IPS-15b (cell line): ENCODE measurements around the gene SAMD8.
"Not testable (repeated sequence)": the region's sequence is repeated elsewhere in the genome, so short reads cannot be mapped to it uniquely, and the experiment has no call there.

Experiments used
- H3K27me3 ChIP-seq: one replicate; pipeline ENCODE4 v1.6.1; 2013; ENCODE audit warnings: low read length; ENCODE audit not compliant: control insufficient read depth, insufficient read depth
- H3K36me3 ChIP-seq: one replicate; pipeline ENCODE4 v1.6.1; 2013; ENCODE audit warnings: low read length; ENCODE audit not compliant: control insufficient read depth, insufficient read depth
- H3K4me1 ChIP-seq: one replicate; pipeline ENCODE4 v1.6.1; 2013; ENCODE audit warnings: mild to moderate bottlenecking, low read length; ENCODE audit not compliant: control insufficient read depth, insufficient read depth
- H3K4me3 ChIP-seq: one replicate; pipeline ENCODE4 v1.5.1; 2013; ENCODE audit warnings: low read depth, low read length
- H3K9ac ChIP-seq: one replicate; pipeline ENCODE4 v1.6.1; 2013; ENCODE audit warnings: low read depth, mild to moderate bottlenecking, low read length
- H3K9me3 ChIP-seq: one replicate; pipeline ENCODE4 v1.6.1; 2013; ENCODE audit warnings: mild to moderate bottlenecking, low read length; ENCODE audit not compliant: control insufficient read depth, insufficient read depth

The SAMD8 gene

DNA sequence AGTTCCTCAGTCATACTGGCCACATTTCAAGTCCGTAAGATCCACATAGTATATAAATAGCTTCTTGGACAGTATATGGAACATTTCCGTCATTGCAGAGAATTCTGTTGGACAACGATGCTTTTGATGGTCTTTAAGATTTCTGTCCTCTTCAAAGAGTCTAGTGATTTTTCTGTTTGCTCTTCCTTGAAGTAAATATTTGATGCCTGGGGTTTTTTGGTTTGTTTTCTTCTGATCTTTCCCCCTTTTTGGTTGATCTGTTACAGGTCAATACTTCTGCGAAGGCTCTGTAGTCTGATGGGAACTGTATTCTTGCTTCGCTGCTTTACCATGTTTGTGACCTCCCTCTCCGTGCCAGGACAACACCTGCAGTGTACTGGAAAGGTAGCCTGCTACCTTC is 56.8 kb downstream of the SAMD8 start:
- Histone ChIP-seq H3K4me3 (no peak overlapping the region), H3K9ac (no peak overlapping the region), H3K36me3 (no peaks in the 10 kb centered on the region), H3K4me1 (peaks cover 6% of the 10 kb centered on the region), H3K9me3 (no peaks in the 10 kb centered on the region), H3K27me3 (no peaks in the 10 kb centered on the region)

- Histone ChIP-seq H3K4me3 (no peak overlapping the region), H3K36me3 (no peaks in the 10 kb centered on the region), H3K9ac (no peak overlapping the region), H3K9me3 (no peaks in the 10 kb centered on the region), H3K27me3 (no peaks in the 10 kb centered on the region), H3K4me1 (peaks cover 6% of the 10 kb centered on the region)
Measured at GRCh38 chr10:75170215-75170614, 58.8 kb downstream of the SAMD8 start.

- H3K36me3 ChIP-seq, result no peaks in the 10 kb centered on the region
- no peak overlapping the region for H3K4me3 ChIP-seq
- H3K9ac ChIP-seq, result no peak overlapping the region
- no peaks in the 10 kb centered on the region for H3K27me3 ChIP-seq
- H3K9me3 ChIP-seq, result no peaks in the 10 kb centered on the region
- H3K4me1 ChIP-seq, result peaks cover 2% of the 10 kb centered on the region
Measured at GRCh38 chr10:75175046-75175445, 63.6 kb downstream of the SAMD8 start.

DNA sequence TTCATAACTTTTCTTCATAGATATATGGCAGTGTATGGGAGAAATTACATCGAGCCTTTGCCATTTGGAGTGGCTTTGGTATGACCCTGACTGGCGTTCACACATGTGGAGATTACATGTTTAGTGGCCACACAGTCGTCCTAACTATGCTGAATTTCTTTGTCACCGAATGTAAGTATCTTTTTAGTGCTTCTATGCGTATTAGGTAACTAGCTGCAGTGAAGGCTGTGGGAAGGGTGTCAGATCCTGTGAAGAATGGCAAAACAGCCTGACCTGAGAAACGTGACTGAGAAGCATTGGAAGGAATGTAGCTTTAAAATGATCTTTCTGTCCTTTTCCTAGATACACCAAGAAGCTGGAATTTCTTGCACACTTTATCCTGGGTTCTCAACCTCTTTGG is 64.6 kb downstream of the SAMD8 start:
- Histone ChIP-seq H3K9ac (no peak overlapping the region), H3K9me3 (no peaks in the 10 kb centered on the region), H3K4me3 (no peak overlapping the region), H3K27me3 (no peaks in the 10 kb centered on the region), H3K4me1 (no peaks in the 10 kb centered on the region), H3K36me3 (no peaks in the 10 kb centered on the region)

DNA sequence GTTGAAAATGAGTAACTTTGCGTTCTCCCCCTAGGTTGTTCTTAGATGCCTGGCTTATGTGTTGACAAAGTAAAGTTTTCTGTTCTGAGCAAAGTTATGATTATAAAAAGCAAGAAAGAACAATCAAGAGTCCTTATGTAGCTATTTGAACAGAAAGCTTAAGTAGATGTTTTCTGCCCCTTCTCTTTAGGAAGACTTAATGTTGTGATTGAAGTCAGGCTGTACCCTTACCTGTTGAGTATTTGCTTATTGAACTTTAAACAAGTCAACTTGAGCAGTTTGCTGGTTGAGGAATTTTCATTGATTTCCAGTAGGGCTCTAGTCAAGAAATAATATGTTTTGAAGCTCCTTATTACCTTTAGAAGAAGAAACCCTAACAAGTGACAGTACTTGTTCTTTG is 65.3 kb downstream of the SAMD8 start:
- Histone ChIP-seq H3K4me3 (no peak overlapping the region), H3K9ac (no peak overlapping the region), H3K27me3 (no peaks in the 10 kb centered on the region), H3K4me1 (no peaks in the 10 kb centered on the region), H3K36me3 (no peaks in the 10 kb centered on the region), H3K9me3 (no peaks in the 10 kb centered on the region)

DNA sequence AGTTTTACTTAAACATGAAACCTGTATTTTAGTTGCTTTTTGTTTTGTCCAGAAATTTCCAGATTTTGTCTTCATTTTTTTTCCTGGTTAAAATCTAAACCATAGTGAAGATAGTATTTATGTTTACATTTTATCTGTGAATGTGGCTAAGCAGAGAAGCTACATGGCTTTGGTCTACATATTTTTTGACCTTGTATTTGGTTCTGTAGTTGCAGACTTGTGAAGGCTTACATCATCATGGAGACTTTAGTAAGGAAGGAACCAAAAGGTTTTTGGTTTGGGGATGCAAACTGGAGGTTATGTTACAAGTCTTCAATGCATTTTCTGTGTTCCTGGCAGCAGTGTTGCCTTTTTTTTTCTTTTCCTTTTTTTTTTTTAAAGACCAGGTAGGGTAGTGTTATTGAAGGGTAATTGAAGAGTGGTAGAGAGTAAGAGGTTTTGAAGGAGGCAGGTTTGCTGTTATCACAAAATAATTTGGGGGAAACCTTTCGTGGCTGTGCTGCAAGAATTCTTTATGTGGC is 68.3 kb downstream of the SAMD8 start:
- Histone ChIP-seq H3K36me3 (no peaks in the 10 kb centered on the region), H3K9me3 (no peaks in the 10 kb centered on the region), H3K4me3 (no peak overlapping the region), H3K9ac (no peak overlapping the region), H3K4me1 (no peaks in the 10 kb centered on the region), H3K27me3 (no peaks in the 10 kb centered on the region)

DNA sequence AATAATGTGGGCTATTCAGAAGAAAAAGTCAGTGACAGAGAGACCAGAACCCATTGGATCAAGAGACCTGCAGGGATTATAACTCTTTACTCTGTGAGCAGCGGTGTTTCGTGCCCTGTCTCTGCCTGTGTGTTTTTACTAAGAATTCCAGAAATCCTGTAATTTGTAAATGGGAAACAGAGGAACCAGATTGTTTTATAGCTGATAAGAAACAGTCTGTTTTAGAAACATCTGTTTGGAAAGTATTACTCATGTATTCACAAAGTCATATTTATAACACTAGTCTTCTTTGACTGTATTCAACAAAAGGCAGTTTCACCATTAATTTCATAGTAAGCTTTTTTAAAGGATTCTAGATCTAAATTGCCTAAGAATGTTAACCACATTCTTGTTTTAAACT is 69.1 kb downstream of the SAMD8 start:
- Histone ChIP-seq H3K27me3 (no peaks in the 10 kb centered on the region), H3K36me3 (no peaks in the 10 kb centered on the region), H3K9ac (no peak overlapping the region), H3K9me3 (no peaks in the 10 kb centered on the region), H3K4me1 (no peaks in the 10 kb centered on the region), H3K4me3 (no peak overlapping the region)

- H3K4me3 ChIP-seq, result no peak overlapping the region
- H3K4me1 ChIP-seq, result no peaks in the 10 kb centered on the region
- H3K27me3 ChIP-seq, result no peaks in the 10 kb centered on the region
- no peaks in the 10 kb centered on the region for H3K36me3 ChIP-seq
- H3K9me3 ChIP-seq, result no peaks in the 10 kb centered on the region
- H3K9ac ChIP-seq, result no peak overlapping the region
Measured at GRCh38 chr10:75181073-75181472, 69.6 kb downstream of the SAMD8 start.

- no peaks in the 10 kb centered on the region for H3K36me3 ChIP-seq
- H3K9ac ChIP-seq, result no peak overlapping the region
- no peak overlapping the region for H3K4me3 ChIP-seq
- no peaks in the 10 kb centered on the region for H3K9me3 ChIP-seq
- H3K27me3 ChIP-seq, result no peaks in the 10 kb centered on the region
- peaks cover 4% of the 10 kb centered on the region for H3K4me1 ChIP-seq
Measured at GRCh38 chr10:75186310-75186709, 74.9 kb downstream of the SAMD8 start.

DNA sequence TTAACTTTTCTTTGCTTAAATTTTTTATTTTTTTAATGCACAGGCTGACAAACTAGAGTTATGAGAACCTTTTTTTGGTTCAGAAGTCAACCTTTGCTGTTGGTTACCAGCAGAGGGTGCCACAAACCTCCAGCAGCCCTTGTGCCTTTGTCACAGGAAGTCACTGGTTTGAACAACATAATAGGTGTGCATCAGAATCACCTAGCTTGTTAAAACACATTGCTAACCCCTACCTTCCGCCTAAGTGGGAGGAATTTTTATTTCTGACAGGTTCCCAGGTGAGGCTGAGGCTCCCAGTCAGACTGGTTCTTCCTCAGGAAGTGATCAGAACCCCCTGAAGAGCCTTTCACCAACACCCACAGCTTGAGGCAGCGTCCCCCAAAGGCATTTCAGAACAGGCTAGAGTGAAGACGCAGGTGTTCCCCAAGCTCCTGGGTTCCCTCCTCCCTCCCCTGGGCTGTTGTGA is 76.5 kb downstream of the SAMD8 start:
- Histone ChIP-seq H3K36me3 (no peaks in the 10 kb centered on the region), H3K4me3 (no peak overlapping the region), H3K4me1 (peaks cover 4% of the 10 kb centered on the region), H3K27me3 (no peaks in the 10 kb centered on the region), H3K9me3 (no peaks in the 10 kb centered on the region), H3K9ac (no peak overlapping the region)

- H3K9me3 ChIP-seq, H3K9ac ChIP-seq: not testable (repeated sequence)
Measured at GRCh38 chr10:75188522-75188921, 77.1 kb downstream of the SAMD8 start.

DNA sequence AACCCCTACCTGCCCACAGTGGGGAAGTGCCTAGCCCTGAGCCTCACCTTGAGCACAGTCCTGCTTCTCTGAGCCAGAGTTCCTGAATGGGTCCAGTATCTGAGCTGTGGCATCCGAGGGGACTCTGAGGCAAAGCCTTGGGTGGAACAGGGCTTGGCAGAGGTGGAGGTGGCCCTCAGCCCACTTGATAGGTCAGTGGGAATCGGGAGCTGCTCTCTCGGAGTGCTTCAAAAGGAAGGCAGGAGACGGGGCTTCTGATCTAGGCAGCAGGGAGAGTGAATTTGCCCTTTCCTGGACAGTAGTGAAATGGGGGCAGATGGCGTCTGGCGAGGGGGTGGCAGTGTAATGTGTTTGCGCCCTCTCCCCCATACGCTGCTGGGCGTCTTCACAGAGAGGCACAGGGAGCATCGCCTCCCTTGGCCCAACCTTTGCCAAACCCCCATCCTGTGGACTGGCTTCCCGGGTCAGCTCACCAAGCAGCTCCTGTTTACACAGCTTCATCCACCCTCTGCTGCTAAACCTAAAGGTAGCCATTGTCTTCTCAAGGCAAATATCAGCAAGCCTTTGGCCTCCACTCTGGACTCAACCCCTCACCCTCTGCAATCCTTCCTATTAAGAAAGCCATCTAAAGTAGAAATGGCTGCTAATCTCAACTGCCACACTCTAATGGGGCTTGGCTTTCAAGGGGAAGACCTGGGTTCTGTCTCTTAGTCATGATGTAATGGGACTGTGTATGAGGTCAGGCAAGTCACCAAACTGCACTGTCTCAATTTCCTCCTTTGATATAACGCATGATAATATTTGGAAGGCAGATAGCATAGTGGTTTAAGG is 78.0 kb downstream of the SAMD8 start:
- no peak overlapping the region for H3K4me3 ChIP-seq
- no peaks in the 10 kb centered on the region for H3K36me3 ChIP-seq
- H3K9ac ChIP-seq, result peak overlapping the region; percentile 24
- no peaks in the 10 kb centered on the region for H3K27me3 ChIP-seq
- H3K9me3 ChIP-seq, result no peaks in the 10 kb centered on the region
- H3K4me1 ChIP-seq, result peaks cover 4% of the 10 kb centered on the region

More at GRCh38 chr10:75188522-75188921, 77.1 kb downstream of the SAMD8 start:
- H3K36me3 ChIP-seq, H3K4me3 ChIP-seq, H3K27me3 ChIP-seq, H3K4me1 ChIP-seq: not testable (repeated sequence)
